Smooth muscle cell (in vitro differentiated cells): Measurements from ENCODE around the gene MCOLN1. TPM values are rescaled to one million over a fixed set of nuclear protein-coding genes. Genes with fewer than 3 reads are reported as not detected.
"Not testable (repeated sequence)": the region's sequence is repeated elsewhere in the genome, so short reads cannot be mapped to it uniquely, and the experiment has no call there.

Experiments used
- DNase-seq: peaks from one replicate; lab custom pipeline; 2025; ENCODE audit not compliant: unreplicated experiment; lab: John Stamatoyannopoulos, UW
- H2AFZ ChIP-seq: fragments of 200-600 bp; sonication (generic); 2 replicates; pipeline ENCODE4 v1.6.0; 2016; ENCODE audit warnings: antibody characterized with exemption, low read depth, mild to moderate bottlenecking
- H3F3A ChIP-seq: fragments of 200-600 bp; sonication (generic); 2 replicates; pipeline ENCODE4 v1.6.0; 2017; ENCODE audit warnings: antibody characterized with exemption, low read depth
- H3K27ac ChIP-seq: fragments of 200-600 bp; sonication (generic); 2 replicates; pipeline ENCODE4 v1.5.1; 2016; ENCODE audit warnings: low read depth, mild to moderate bottlenecking
- H3K27me3 ChIP-seq: fragments of 200-600 bp; sonication (generic); 2 replicates; pipeline ENCODE4 v1.6.1; 2016; ENCODE audit warnings: low read depth, mild to moderate bottlenecking
- H3K36me3 ChIP-seq: fragments of 200-600 bp; sonication (generic); 2 replicates; pipeline ENCODE4 v1.5.1; 2016; ENCODE audit warnings: low read depth
- H3K4me1 ChIP-seq: fragments of 200-600 bp; sonication (generic); 2 replicates; pipeline ENCODE4 v1.5.1; 2016; ENCODE audit warnings: low read depth
- H3K4me2 ChIP-seq: fragments of 200-600 bp; sonication (generic); 2 replicates; pipeline ENCODE4 v1.6.0; 2016; ENCODE audit warnings: mild to moderate bottlenecking
- H3K4me3 ChIP-seq: fragments of 200-600 bp; sonication (generic); 2 replicates; pipeline ENCODE4 v1.5.1; 2016; ENCODE audit warnings: mild to moderate bottlenecking
- H3K79me2 ChIP-seq: fragments of 200-600 bp; sonication (generic); 2 replicates; pipeline ENCODE4 v1.6.0; 2016; ENCODE audit warnings: low read depth, mild to moderate bottlenecking
- H3K9ac ChIP-seq: fragments of 200-600 bp; sonication (generic); 2 replicates; pipeline ENCODE4 v1.6.0; 2016; ENCODE audit warnings: low read depth
- H3K9me3 ChIP-seq: fragments of 200-600 bp; sonication (generic); replicated peaks from 2 replicates; pipeline ENCODE4 v1.5.1; 2016; ENCODE audit warnings: low read depth
- H4K20me1 ChIP-seq: fragments of 200-600 bp; sonication (generic); 2 replicates; pipeline ENCODE4 v1.6.0; 2016; ENCODE audit warnings: low read depth
- WGBS: methylation state at CpG from one replicate; pipeline ENCODE4 v1.1.7; 2016; ENCODE audit warnings: low lambda C conversion rate; 5-methylcytosine and 5-hydroxymethylcytosine counted together
- polyA plus RNA-seq: library from polyadenylated mRNA; unstranded; fragments of >200 nt; fragmentation: Nextera tagmentation; extraction: Ambion mirVana; gene quantifications from 2 replicates; pipeline ENCODE4 v1.2.1, GENCODE V29; 2016
- total RNA-seq: library from RNA; depleted of rRNA; stranded (reverse); fragments of >200 nt; gene quantifications from 2 replicates; pipeline ENCODE4 v1.2.3, GENCODE V29; 2014
- TF ChIP-seq, protein P1 (sequence below): fragments of 200-600 bp; sonication (generic); IDR thresholded peaks from 2 replicates; pipeline ENCODE4 v1.5.1; 2017; ENCODE audit warnings: borderline replicate concordance, mild to moderate bottlenecking, antibody characterized with exemption; ENCODE audit not compliant: insufficient read depth, poor library complexity, severe bottlenecking

MCOLN1 gene
- total and polyA plus RNA-seq, 2 experiments from 2014 or later: 9.8 to 19.2 TPM

DNA sequence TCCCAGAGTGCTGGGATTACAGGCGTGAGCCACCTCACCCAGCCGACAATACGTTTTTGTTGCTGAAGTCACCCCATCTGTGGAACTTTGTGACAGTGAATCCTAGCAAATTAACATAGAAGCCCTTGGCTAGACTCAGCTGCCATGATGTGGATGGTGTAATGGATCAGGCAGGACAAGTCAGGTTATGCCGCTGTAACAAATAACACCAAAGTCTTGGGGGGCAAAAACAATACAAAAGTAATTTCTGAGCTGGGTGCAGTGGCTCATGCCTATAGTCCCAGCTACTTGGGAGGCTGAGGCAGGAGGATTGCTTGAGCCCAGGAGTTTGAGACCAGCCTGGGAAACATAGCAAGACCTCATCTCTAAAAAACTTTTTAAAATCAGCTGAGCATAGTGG, 42.4 kb downstream of the MCOLN1 start:
- DNase-seq: no peak
- Histone ChIP-seq H3K36me3 (no peaks in the 10 kb centered on the region), H3K27me3 (no peaks in the 10 kb centered on the region), H3F3A (no peaks in the 10 kb centered on the region), H3K4me1 (no peaks in the 10 kb centered on the region), H3K27ac (no peak overlapping the region), H3K4me2 (no peak overlapping the region), H3K79me2 (no peaks in the 10 kb centered on the region), H3K9ac (no peak overlapping the region), H3K4me3 (no peak overlapping the region), H3K9me3 (no peaks in the 10 kb centered on the region), H2AFZ (no peak overlapping the region), H4K20me1 (no peaks in the 10 kb centered on the region)
- TF ChIP-seq, protein P1, sequence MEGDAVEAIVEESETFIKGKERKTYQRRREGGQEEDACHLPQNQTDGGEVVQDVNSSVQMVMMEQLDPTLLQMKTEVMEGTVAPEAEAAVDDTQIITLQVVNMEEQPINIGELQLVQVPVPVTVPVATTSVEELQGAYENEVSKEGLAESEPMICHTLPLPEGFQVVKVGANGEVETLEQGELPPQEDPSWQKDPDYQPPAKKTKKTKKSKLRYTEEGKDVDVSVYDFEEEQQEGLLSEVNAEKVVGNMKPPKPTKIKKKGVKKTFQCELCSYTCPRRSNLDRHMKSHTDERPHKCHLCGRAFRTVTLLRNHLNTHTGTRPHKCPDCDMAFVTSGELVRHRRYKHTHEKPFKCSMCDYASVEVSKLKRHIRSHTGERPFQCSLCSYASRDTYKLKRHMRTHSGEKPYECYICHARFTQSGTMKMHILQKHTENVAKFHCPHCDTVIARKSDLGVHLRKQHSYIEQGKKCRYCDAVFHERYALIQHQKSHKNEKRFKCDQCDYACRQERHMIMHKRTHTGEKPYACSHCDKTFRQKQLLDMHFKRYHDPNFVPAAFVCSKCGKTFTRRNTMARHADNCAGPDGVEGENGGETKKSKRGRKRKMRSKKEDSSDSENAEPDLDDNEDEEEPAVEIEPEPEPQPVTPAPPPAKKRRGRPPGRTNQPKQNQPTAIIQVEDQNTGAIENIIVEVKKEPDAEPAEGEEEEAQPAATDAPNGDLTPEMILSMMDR: no peak
- 93% methylated on average over 4 of the region's 4 CpGs for WGBS

DNA sequence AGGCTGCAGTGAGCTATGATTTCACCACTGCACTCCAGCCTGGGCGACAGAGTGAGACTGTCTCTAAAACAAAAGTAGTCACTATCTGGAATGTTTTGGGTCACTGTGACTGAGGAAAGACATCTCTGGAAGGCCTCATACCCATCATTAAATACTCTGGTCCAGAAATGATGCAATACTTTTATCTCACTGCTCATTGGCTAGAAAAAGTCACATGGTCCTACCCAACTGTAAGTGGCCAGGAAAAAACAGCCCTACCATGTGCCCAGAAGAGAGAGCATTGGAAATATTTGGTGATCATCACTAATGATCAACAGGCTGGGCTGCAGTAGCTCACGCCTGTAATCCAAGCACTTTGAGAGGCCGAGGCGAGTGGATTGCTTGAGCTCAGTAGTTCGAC, 42.9 kb downstream of the MCOLN1 start:
- Histone ChIP-seq H3K9me3 (no peaks in the 10 kb centered on the region), H3K79me2 (no peaks in the 10 kb centered on the region), H3F3A (no peaks in the 10 kb centered on the region), H3K36me3 (no peaks in the 10 kb centered on the region), H3K9ac (no peak overlapping the region), H2AFZ (no peak overlapping the region), H4K20me1 (no peaks in the 10 kb centered on the region), H3K4me2 (no peak overlapping the region), H3K4me3 (no peak overlapping the region), H3K27ac (no peak overlapping the region), H3K27me3 (no peaks in the 10 kb centered on the region), H3K4me1 (no peaks in the 10 kb centered on the region)
- WGBS: 77% methylated on average over 5 of the region's 5 CpGs
- TF ChIP-seq, protein P1: no peak
- no peak for DNase-seq

DNA sequence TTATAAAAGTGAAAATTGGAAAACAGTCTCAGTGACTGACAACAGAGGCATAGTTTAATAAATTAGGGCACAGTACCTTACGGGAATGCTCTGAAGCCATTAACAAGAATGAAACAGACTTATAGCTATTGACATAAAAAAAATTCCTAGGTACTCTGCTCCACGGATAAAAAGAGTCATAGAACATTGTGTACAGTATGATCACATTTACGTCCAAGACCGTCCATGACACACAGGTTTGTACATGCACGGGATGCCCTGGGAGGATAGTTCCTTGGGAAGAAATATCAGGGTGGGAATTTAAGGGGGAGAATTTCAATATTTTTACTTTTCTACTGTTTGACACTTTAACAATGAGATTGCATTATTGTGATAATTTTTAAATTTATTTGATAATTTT, 48.3 kb downstream of the MCOLN1 start:
- WGBS: 91% methylated on average over 5 of the region's 5 CpGs
- H3K27me3 ChIP-seq: no peaks in the 10 kb centered on the region
- DNase-seq: no peak
- H3F3A ChIP-seq: no peaks in the 10 kb centered on the region
- H4K20me1 ChIP-seq: no peaks in the 10 kb centered on the region
- no peaks in the 10 kb centered on the region for H3K9me3 ChIP-seq
- H3K4me3 ChIP-seq: no peak overlapping the region
- H2AFZ ChIP-seq: no peak overlapping the region
- no peak overlapping the region for H3K9ac ChIP-seq
- H3K4me1 ChIP-seq: no peaks in the 10 kb centered on the region
- no peak overlapping the region for H3K27ac ChIP-seq
- no peak overlapping the region for H3K4me2 ChIP-seq
- TF ChIP-seq, protein P1: no peak
- H3K79me2 ChIP-seq: no peaks in the 10 kb centered on the region
- no peaks in the 10 kb centered on the region for H3K36me3 ChIP-seq

DNA sequence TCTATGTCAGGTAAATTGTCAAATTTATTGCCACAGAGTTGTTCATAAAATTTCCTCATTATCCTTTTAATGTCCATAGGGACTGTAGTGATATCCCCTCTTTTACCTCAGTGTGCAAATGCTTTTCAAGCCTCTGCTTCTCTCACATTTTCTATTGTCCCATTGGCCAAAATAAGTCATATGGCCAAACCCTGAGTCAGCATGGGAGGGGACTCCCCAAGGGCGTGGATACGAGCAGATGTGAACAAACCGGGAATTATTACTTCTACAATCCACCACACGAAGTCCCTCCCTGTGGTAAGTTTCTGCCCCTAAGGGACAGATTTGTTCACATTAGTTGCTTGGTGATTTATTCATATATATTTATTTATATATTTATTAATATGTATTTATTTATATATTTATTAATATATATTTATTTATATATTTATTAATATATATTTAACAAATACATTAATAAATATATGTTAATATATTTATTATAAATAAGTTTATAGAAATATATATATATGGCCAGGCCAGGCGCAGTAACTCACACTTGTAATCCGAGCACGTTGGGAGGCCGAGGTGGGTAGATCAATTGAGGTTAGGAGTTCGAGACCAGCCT, 53.1 kb downstream of the MCOLN1 start:
- TF ChIP-seq, protein P1: no peak
- H3K4me2 ChIP-seq: no peak overlapping the region
- H3K9ac ChIP-seq: no peak overlapping the region
- DNase-seq: no peak
- H3K9me3 ChIP-seq: no peaks in the 10 kb centered on the region
- peaks cover 13% of the 10 kb centered on the region for H3K27me3 ChIP-seq
- no peaks in the 10 kb centered on the region for H3K4me1 ChIP-seq
- H3F3A ChIP-seq: no peaks in the 10 kb centered on the region
- WGBS: 80% methylated on average over 9 of the region's 9 CpGs
- H2AFZ ChIP-seq: no peak overlapping the region
- H3K4me3 ChIP-seq: no peak overlapping the region
- no peaks in the 10 kb centered on the region for H4K20me1 ChIP-seq
- H3K27ac ChIP-seq: no peak overlapping the region
- no peaks in the 10 kb centered on the region for H3K36me3 ChIP-seq
- H3K79me2 ChIP-seq: no peaks in the 10 kb centered on the region

DNA sequence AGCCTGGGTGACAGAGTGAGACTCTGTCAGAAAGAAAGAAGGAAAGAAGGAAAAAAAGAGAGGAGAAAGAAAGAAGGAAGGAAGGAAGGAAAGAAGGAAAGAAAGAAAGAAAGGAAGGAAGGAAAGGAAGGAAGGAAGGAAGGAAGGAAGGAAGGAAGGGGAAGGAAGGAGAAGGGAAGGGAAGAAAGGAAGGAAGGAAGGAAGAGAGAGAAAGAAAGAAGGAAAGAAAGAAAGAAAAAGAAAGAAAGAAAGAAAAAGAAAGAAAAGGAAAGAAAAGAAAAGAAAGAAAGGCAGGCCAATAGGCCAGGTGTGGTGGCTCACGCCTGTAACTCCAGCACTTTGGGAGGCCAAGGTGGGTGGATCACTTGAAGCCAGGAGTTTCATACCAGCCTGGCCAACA, 55.0 kb downstream of the MCOLN1 start:
- H3K27ac ChIP-seq, H3K4me2 ChIP-seq, DNase-seq, H3K4me3 ChIP-seq, H3K36me3 ChIP-seq, H2AFZ ChIP-seq, H3K9me3 ChIP-seq, H3K79me2 ChIP-seq, H3K9ac ChIP-seq, H3K4me1 ChIP-seq, H4K20me1 ChIP-seq, H3F3A ChIP-seq: not testable (repeated sequence)
- WGBS: 100% methylated on average over 1 of the region's 1 CpG
- peaks cover 13% of the 10 kb centered on the region for H3K27me3 ChIP-seq
